ENCODE measurements around the gene CALHM6. TPM values are rescaled to one million over a fixed set of nuclear protein-coding genes. Genes with fewer than 3 reads are reported as not detected.
A peak's percentile ranks its signal among the peaks of the same experiment; 100 is the strongest.

The CALHM6 gene
- total RNA-seq, 1 donor from 2014 or later, result 9.1 TPM

- Histone ChIP-seq H3K27me3 (ENCODE audit: low read depth) (no peaks in the 10 kb centered on the region), H3K9me3 (no peaks in the 10 kb centered on the region), H3K4me1 (peaks cover 4% of the 10 kb centered on the region), H3K27ac (no peak overlapping the region), H3K4me3 (no peak overlapping the region), H3K36me3 (no peaks in the 10 kb centered on the region)
- intact Hi-C loops (cut with DNase I), result no loop called here
- TF ChIP-seq CTCF (IDR thresholded peaks at IDR 0.05), result no peak
- no peak for DNase-seq
- no peak for ATAC-seq
Measured at GRCh38 chr6:116475141-116475540, 14.0 kb downstream of the CALHM6 start.

GRCh38 chr6:116476002-116476678 lies 15.0 kb downstream of the CALHM6 start:
- H3K27me3 ChIP-seq (ENCODE audit: low read depth), result no peaks in the 10 kb centered on the region
- peak overlapping the region; percentile 48 for H3K27ac ChIP-seq
- DNase-seq, result no peak
- peak; percentile 77 to 84 for ATAC-seq
- H3K4me3 ChIP-seq, result no peak overlapping the region
- peaks cover 4% of the 10 kb centered on the region for H3K4me1 ChIP-seq
- H3K9me3 ChIP-seq, result no peaks in the 10 kb centered on the region
- H3K36me3 ChIP-seq, result no peaks in the 10 kb centered on the region
- TF ChIP-seq CTCF (IDR thresholded peaks at IDR 0.05), result no peak
- intact Hi-C loops (cut with DNase I), result no loop called here

GRCh38 chr6:116482780-116483179 lies 21.6 kb downstream of the CALHM6 start:
- no peak for ATAC-seq
- H3K36me3 ChIP-seq, result no peaks in the 10 kb centered on the region
- DNase-seq, result no peak
- H3K27me3 ChIP-seq (ENCODE audit: low read depth), result no peaks in the 10 kb centered on the region
- intact Hi-C loops (cut with DNase I), result no loop called here
- no peak overlapping the region for H3K27ac ChIP-seq
- TF ChIP-seq CTCF (IDR thresholded peaks at IDR 0.05), result no peak
- no peaks in the 10 kb centered on the region for H3K9me3 ChIP-seq
- H3K4me3 ChIP-seq, result no peak overlapping the region
- no peaks in the 10 kb centered on the region for H3K4me1 ChIP-seq

- H3K27me3 ChIP-seq (ENCODE audit: low read depth), result no peaks in the 10 kb centered on the region
- no peak for DNase-seq
- no peak overlapping the region for H3K27ac ChIP-seq
- intact Hi-C loops (cut with DNase I), result no loop called here
- ATAC-seq, result no peak
- no peaks in the 10 kb centered on the region for H3K4me1 ChIP-seq
- TF ChIP-seq CTCF (IDR thresholded peaks at IDR 0.05), result no peak
- H3K4me3 ChIP-seq, result no peak overlapping the region
- H3K36me3 ChIP-seq, result no peaks in the 10 kb centered on the region
- H3K9me3 ChIP-seq, result no peaks in the 10 kb centered on the region
Measured at GRCh38 chr6:116483616-116484015, 22.4 kb downstream of the CALHM6 start.

GRCh38 chr6:116485559-116486184 lies 24.5 kb downstream of the CALHM6 start:
- no peaks in the 10 kb centered on the region for H3K27me3 ChIP-seq (ENCODE audit: low read depth)
- intact Hi-C loops (cut with DNase I), result no loop called here
- TF ChIP-seq CTCF (IDR thresholded peaks at IDR 0.05), result no peak
- H3K27ac ChIP-seq, result no peak overlapping the region
- H3K4me1 ChIP-seq, result no peaks in the 10 kb centered on the region
- H3K4me3 ChIP-seq, result no peak overlapping the region
- H3K9me3 ChIP-seq, result no peaks in the 10 kb centered on the region
- ATAC-seq, result no peak
- H3K36me3 ChIP-seq, result no peaks in the 10 kb centered on the region
- no peak for DNase-seq
